Right hindlimb (tissue), 1 donor: ENCODE results near the gene FGF22.
"Not testable (repeated sequence)": the region's sequence is repeated elsewhere in the genome, so short reads cannot be mapped to it uniquely, and the experiment has no call there.

ENCODE experiments used
- DNase-seq: peaks from one replicate; pipeline ENCODE4 v3.0.0-alpha.2; 2018

The FGF22 gene

DNA sequence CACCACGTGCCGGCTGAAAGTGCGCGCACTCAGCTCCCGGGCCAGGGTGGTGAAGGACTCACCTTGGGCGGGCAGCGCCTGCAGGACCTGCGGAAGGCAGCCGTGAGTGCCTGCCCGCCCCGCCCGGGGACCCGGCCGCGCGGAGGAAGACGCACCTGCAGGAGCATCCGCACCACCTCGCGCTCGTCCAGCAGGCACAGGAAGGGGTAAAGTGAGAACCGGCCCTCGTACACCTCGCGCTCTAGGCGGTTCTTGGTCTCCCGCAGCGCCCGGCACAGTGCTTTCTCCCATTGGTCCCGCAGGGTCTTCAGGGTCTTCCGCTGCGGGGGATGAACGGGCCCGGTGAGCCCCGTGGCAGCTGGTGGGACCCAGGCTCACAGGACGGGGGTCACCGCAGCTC lies 17.0 kb upstream of the FGF22 start:
- DNase-seq = no peak

DNA sequence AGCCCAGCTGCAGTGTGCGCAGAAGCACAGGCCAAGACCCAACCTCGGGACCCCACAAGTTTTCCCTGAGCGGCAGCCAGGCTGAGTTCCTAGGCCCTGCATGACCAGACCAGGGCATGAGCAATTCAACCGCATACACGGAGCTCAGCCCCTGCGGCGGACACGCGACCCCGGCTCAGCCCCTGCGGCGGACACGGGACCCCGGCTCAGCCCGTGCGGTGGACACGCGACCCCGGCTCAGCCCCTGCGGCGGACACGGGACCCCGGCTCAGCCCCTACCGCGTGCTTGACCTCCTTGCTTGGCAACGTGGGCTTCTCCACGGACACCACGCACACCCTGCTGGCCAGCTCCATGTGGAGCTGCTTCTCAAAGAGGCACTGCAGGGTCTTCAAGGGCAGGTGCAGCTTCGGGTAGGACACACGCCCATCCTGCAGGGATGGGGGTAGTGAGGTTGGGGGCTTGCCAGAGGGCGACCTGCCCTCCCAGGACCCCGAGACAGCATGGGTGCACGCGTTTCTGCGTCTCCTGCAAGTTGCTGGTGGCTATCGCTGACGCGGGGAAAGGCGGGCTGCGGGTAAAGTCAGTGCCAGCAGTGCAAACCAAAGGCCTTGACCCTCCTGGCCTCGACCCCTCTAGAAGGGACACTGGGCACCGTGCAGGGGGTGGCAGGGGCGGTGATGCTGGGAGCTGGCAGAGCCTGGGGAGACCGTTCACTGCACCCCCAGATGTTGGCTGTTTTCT lies 16.3 kb upstream of the FGF22 start:
- peak; percentile 8 for DNase-seq

DNA sequence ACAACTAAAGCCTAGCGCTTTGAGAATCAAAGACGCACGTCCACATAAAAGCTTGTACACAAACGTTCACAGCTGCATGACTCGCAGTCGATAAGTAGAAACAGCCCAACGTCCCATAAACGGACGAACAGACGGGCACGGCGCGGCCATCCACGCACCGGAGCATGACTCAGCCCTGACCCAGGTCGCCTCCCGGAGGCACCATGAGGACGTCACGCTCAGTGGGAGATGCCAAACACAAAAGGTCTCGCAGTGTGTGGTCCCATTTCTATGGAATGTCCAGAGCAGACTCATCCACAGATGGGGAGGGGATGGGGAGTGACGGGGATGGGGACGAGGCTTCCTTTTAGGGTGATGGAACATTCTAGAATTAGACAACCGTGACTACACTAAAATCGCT lies 15.7 kb upstream of the FGF22 start:
- DNase-seq = no peak

DNA sequence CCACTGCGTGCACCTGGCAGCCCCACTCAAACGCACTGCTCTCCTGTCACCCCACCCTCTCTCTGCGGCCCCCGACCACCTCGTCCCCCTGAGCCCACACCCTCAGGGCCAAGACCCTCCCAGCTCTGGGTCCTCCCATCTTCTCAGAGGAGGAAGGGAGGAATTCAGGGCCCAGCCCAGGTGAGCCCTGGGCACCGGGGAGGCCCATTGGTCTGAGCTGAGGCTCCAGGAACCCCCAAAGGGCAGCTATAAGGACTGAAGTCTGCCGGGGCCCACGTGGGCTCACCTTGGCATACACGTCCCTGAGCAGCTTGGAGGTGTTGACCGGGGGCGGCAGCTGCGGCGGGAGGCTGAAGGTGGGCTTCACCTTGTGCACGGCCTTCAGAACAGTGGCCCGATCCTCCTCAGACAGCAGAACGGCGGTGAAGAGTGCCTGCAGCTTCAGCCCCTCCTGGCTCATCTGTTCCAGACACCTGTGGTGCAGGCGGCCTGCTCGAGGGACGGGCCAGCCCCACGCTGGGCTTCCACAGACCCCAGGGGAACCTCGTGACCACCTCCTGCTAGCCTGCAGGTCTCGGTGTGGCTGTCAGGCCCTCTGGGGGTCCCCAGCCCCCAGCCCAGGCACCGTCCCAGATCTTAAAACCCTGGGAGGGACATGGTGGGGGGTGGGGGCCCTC lies 15.1 kb upstream of the FGF22 start:
- DNase-seq = no peak

DNA sequence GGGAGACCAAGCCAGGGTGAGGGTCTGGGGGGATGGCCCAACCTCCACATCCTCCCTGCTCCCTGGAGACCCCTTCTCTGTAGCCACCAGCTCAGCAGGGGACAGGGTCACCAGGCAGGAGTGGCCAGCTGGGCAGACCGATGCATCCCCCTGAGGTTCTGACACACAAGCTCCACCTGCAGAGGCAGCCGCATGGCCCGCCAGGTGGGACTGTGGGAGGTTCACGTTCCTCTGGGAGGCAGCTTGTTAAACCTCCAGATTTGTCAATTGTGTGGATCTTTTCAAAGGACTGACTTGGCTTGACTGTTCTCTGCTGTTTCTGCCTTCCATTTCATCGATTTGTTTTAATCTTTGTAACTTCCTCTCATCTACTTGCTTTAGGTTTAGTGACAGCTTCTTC lies 14.4 kb upstream of the FGF22 start:
- DNase-seq = no peak

DNA sequence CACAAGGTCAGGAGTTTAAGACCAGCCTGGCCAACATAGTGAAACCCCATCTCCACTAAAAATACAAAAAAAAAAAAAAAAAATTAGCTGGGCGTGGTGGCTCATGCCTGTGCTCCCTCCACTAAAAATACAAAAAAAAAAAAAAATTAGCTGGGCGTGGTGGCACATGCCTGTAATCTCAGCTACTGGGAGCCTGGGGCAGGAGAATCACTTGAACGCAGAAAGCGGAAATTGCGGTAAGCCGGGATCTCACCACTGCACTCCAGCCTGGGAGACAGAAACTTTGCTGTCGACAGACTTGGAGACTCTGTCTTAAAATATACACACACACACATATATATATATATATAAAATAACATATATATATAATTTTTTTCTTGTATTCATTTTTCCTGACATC lies 13.1 kb upstream of the FGF22 start:
- DNase-seq = not testable (repeated sequence)

DNA sequence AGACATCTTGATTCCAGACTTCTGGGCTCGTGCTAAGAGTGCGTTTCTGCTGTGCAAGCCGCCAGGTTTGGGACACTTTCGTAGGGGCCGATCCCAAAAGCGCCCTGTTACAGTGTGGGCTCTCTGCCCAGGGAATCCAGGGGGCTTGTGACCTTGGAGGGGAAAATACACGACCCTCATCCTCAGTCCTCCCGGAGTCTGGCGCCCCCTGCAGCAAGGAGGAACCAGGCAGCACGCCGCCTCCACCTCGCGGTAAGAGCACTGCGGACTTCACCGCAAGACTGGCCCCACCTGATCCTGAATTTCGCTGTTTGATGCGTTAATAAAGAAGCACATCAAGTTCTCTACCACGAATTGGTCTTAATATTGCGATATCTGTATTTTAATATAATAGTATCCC lies 11.5 kb upstream of the FGF22 start:
- no peak for DNase-seq

DNA sequence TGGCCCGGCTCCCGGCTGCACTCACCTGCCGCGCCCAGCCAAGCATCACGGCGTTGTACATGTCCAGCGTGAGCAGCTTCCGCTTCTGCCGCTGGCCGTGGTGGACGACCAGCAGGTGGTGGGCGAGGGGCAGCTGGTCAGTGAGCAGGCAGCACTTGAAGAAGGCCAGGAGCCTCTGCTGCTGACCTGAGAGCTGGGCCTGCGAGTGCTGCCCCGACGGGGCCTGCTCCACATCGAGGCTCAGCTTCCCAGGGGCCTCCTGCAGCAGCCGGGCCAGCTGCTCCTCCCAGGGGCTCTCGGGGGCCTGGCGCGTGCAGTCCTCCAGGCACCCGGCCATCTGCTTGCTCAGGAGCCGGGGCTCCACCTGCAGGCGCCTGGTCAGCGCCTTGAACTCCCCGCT lies 10.2 kb upstream of the FGF22 start:
- not testable (repeated sequence) for DNase-seq

DNA sequence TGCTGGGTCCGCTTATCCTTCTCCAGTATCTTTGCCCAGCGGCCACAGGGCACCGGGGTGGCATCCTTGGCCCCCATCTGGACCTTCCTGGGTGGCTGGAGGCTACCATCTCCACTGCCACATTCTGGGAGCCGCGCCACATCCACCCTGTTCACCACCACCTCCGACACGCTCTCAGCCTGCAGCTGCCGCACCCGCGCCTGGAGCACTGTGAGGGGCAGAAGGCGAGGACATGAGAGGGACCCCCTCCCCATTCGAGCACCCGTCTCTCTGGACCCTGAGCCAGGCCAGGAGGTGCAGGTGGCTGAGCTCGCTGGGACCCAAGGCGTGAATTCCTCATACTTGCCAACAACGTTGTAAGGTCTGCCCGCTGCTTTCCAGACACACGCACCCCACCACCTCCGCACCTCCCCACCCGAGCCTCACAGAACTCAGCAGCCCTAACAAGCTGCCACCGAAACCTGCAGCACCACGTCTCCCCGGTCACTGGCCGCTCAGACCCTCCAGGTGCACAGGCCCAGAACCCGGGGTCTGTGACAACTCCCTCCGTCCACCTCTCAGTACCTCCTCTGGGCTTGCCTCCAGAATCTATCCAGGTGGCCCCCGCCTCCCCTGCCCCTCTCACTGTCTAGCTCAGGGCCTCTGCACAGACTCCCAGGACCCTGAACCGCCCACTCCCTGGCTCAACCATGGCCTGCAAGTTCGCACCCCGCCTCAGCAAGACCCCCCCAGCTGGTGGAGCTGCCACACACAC lies 9.5 kb upstream of the FGF22 start:
- DNase-seq = no peak

DNA sequence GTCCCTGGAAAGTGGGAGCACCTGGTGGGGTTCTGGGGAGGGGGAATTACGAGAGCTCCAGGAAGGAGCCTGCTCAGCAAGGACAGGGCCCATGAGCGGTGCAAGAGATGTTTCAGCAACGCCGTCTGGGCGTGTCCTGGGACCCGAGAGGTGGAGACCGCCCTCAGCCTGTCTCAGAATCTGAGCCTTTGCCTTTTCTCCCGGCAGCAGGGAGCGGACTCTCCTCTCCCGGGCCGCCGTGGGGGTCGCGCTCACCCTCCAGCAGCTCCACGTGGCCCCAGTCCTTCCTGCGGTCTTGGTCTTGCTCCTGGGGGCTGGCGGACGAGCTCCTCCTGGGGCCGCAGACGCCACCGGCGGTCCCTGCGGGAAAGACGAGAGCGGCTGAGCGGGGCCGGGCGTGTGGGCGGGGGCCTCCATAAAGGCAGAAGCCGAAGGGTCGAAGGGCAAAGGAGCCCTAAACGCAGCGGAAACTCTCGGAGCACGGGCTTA lies 7.1 kb upstream of the FGF22 start:
- no peak for DNase-seq

DNA sequence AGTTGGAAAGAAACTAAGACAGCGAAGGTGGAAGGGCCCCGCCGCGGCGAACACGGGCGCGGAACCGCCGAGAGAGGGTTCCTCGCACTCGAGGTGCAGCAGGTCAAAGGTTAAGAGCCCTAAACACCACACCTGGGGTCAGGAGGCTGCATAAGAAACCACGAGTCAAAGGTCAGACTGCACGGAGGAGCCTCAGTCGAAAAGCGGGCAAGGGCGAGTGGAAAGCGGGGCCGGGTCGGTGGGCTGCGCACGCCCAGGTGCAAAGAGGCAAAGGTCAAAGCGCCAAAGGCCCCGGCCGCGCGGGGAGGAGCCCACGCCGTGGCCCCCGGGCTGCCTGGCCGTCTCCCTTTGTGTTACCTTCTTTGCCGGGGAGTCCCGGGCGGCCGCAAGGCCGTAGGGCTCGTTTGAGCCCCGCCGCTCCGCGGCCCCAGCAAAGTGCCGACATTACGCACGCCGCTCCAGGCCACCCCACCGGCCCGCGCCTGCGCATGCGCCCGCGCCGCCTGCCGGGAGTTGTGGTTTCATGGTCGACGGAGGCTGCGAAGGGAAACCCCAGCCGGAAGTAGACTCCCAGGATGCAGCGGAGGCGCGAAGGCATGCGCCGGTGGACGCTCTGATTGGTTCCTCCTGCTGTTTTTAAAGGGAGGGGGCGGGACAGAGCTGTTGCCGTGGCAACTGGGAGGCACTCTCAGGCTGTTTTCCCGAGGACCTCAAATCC lies 6.5 kb upstream of the FGF22 start, which contains the start of gene POLRMT:
TSS of gene POLRMT (minus strand) at position 470 of the 718 bp plus-strand sequence. CDS start at position 445, 25 bp downstream.
- DNase-seq = peak; percentile 99

DNA sequence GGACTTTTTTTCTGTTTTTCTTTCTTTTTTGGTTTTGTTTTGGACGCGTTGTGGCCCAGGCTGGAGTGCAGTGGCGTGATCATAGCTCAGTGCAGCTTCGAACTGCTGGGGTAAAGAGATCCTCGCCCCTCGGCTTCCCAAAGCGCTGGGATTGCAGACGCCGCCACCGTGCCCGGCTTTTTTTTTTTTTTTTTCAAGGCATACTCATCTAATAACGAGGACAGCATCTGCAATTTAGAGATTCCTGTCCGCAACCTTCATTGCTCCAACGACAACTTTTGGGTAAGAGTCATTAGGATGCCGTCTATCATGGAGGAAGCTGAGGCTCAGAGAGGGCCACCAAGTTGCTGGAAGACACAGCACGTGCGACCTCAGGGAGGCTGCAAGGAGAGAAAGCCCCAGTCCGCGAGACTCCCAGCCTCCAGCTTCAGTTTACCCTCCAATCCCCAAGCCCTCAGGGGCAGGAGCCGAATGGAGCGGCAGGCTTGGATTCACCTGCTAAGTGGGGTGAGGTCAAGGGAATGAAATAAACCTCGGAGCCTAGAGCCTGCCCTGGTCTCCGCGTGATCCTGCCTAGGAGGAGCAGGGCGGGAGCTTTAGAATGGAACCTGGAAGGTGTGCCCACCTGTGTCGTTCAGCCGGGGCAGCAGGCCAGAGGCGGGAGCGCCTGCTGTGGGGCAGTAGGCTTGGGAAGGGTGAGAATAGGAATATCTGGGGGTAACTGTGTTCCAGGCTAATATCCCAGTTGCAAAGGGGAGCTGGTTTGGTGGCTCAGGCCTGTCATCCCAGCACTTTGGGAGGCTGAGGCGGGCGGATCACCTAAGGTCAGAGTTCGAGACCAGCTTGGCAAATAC lies 5.7 kb upstream of the FGF22 start:
- DNase-seq = no peak

DNA sequence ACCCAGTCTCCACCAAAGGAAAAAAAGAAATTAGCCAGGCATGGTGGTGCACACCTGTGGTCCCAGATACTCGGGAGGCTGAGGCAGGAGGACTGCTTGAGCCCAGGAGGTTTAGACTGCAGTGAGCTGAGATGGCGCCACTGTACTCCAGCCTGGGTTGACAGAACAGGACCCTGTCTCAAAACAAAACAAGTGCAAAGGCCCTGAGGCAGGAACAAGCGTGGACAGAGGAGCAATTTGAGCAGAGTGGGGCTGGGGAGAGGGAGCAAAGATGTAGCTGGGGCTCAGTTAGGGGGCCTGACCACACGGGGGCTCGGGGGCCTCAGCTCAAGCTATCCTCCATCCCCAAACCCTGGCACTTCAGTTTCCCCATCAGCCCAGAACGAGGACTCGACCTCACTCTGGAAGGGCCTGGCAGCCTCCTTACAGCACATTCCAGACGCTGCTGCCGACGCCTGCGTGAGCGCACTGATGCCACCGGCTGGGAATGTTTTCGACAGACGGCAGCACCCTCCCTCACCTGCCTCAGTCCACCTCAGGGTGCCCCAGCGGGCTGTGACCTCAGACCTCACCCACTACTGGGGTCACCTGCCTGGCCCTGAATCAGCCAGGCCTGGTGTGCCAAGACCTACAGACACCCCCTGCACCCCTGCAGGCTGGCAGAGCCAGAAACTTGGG lies 4.6 kb upstream of the FGF22 start:
- DNase-seq = no peak

DNA sequence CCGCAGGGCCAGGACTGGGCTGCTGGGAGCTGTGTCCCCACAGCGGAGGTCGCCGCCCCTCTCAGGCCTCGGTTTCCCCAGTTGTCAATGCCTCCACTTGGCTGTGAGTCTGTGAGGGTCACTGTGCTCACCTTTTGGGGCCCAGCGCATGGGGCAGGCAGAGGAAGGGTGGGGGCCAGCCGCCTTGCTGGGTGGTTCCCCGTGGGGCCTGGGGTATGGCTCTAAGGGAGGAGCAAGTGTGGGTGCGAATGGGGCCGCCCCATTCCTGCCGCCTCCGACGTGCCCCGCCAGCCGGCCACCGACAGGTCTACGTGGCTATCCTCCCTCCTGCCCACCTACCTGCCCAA lies 800 bp upstream of the FGF22 start:
- DNase-seq = no peak

DNA sequence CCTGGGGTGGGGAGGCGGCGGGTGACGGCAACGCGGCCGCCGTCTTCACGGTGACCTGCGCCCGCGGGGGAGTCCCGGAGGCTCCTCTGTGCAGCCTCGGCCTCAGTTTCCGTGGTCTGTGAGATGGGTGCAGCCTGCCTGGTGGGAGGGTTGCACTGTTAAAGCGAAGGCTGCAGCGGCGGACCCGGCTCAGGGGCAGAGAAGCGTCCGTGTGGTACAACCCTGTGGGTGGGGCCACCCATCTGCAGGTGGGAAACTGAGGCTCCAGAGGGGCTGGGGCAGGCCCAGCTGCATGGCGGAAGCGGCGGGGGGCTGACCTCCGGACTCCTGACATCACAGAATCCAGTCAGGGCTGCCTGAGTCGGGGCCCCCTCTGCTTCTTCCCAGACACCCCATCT lies 481 bp downstream of the FGF22 start:
- no peak for DNase-seq

DNA sequence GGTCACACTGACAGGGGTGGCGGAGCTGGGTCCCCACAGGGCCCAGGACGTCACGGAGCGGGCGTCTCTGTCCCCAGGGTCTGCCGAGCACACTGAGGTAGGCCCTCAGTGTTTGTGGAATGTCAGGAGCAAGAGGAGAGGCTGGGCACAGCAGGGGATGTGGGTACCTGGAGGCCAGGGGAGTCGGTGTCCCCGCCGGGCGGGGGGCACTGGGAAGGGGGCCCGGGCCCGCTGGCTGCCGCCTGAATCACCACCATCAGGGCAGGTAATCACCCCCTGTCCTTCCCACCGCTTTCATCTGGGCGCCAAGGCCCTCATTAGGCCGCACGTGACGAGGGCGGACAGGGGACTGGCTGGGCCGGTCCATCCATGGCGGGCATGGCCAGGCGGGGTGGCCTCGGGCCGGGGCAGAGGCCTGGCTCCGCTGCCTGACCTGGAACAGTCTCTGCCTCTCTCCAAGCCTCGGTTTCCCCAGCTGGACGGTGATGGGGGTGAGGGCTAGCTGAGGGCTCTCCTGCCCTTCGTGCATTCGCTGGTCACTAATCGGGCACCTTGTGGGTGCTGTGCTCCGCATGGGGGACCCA lies 1.0 kb downstream of the FGF22 start:
- no peak for DNase-seq

DNA sequence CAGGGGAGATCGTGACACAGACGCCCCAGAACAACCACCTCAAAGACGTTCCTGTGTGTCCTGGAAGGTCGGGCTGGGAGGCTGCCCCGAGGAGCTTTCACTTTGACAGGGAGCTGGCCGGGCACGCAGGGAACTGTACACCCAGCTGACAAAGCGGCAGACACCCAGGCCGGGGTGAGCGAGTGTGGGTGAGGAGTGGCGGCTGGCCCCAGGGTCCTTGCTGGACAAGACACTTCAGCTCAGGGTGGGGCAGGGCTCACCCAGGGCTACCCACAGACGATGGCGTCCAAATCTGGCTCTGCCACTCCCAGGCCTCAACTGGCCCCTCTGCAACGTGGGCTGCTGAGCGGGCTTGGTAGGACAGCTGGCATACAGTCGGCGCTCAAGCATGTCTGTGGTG lies 2.0 kb downstream of the FGF22 start:
- DNase-seq = no peak

DNA sequence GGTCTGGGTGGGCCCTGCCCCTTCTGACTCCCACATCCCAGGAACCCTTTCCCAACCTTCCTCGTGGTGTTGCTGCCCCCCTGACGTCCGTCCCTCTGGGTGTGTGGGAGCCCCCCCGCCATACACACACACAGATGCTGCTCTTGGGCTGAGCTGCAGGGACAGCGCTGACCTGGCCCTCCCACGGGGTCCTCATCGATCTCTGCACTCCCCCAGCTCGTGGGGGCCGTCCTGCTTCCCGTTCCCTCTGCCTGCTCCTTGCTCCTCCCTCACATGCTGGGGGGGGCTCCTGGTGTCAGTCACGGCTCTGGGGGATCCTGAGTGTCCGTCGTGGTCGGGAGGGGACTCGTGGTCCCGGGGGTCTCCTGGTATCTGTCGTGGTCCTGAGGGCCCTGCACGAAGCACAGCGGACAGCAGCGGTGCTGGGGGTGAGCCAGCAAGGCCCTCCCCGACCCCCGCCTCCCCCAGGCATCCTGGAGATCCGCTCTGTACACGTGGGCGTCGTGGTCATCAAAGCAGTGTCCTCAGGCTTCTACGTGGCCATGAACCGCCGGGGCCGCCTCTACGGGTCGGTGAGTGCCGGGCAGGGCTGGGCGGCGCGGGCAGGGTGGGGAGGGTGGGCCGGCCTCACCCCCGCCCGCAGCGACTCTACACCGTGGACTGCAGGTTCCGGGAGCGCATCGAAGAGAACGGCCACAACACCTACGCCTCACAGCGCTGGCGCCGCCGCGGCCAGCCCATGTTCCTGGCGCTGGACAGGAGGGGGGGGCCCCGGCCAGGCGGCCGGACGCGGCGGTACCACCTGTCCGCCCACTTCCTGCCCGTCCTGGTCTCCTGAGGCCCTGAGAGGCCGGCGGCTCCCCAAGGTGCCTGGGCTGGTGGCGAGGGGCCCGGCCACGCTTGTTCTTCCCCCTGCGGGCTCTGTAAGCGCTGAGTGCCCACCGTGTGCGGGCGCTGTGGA lies 3.4 kb downstream of the FGF22 start:
- no peak for DNase-seq

DNA sequence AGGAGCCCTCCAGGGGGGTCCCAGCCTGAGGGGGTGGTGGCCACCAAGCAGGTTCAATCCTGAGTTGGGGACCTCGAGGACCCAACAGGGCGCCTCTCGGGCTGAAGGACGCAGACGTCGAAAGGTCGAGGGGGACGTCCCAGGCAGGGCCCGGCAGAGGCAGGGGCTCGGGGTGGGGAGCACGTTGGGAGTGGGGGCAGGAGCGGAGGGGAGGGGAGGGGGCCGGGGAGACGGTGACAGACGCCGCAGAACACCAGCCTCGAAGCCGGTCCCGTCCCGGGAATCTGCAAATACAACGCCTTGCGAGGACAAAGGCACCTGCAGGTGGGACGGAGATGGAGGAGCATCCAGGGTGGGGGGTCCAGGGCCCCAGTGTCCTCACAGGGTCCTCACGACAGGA lies 4.1 kb downstream of the FGF22 start:
- no peak for DNase-seq

DNA sequence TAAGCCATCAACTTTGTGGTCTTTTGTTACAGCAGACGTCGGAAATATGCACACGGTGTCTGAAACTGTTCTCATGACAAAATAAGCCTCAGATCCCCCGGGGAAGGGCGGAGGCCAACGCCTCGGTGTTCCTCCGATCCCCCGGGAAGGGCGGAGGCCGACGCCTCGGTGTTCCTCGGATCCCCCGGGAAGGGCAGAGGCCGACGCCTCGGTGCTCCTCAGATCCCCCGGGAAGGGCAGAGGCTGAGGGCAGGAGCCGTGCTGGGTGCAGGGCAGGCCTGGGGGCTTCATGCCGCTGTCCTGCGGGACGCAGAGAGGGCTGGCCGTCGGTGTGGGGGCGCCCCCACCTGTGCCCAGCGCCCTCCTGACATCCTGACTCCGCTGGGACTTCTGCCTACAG lies 4.7 kb downstream of the FGF22 start:
- no peak for DNase-seq
